Activated CD4-positive, alpha-beta T cell treated with anti-CD3 and anti-CD28 coated beads, Interleukin-2, amount 50 U/mL, for 4 hours (primary cell): Measurements from ENCODE around the gene CIDEC.

Experiments used
- DNase-seq, 2 experiments: peaks; one replicate each; pipeline ENCODE4 v3.0.0-alpha.2; 2020

CIDEC gene

DNA sequence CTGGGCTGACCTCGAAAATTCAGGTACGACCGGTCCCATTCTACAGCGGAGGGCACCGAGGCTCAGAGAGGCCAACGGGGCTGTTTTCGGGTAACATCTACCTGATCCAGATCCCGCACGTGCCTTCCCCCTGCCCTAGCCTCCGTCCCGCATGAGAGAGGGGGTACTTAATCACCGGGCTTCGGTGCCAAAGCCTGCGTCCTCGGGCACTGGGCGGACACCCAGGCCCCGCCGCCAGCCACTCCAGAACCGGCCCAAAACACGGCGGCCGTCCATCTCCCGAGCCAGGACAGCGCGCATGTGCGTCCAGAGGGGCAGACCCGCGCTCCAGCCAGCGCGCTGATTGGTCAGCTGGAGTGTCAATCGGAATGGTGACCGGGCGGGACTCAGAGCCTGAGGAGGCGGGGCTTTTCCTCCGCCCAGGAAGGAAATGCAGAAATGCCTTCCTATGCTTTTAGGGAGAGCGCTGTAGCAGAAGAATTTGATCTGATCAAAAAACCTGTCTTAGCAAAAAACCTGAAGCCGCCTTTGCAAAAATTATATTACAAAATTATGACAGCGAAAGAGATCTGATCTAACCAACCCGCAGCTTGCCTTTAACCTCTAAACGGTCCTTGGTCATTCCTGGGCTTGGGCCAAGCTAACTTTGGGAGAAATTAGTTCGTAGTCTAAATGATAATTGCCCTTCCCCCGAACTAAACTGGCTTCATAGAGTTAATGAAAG lies 36.2 kb downstream of the CIDEC start, which contains the start of gene RPUSD3:
RPUSD3 (minus strand) TSS at position 294 of the 724 bp plus-strand sequence; CDS start at position 276, 18 bp downstream.
- DNase-seq = peak; percentile 94 to 95

DNA sequence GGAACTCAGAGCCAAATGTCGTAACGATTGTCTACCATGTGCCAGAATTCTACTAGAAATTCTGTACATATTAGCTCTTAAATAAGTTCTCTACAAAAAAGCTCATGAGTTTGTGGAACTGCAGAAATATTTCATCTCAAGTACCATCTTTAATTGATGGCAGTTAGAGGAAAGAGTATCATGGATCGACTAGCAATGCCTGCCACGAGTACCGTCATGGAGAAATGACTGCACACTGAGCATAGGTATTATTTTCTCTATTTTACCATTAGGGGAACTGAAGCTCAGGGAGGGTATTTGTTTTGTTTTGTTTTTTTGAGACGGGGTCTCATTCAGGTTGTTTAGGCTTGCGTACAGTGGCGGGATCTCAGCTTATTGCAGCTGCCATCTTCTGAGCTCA lies 39.0 kb downstream of the CIDEC start:
- DNase-seq = no peak

DNA sequence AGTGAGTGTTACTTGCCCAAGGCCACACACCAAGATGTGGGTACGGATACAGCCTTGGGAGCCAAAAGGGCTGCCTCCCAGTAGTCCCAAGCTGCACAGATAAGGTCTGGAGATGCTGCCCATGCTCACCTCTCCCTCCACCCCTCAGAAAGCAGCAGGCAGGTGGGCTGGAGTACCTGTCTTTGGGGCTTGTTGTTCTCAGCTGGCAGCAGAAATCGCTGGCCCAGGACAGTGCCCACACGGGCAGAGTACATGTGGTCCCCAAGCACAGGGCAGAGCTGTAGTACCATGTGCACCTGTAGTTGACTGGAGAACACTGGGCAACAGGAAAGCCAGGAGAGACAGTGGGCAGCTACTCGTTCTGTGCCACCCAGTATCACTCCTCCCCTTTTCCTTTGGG lies 41.2 kb downstream of the CIDEC start:
- no peak for DNase-seq

DNA sequence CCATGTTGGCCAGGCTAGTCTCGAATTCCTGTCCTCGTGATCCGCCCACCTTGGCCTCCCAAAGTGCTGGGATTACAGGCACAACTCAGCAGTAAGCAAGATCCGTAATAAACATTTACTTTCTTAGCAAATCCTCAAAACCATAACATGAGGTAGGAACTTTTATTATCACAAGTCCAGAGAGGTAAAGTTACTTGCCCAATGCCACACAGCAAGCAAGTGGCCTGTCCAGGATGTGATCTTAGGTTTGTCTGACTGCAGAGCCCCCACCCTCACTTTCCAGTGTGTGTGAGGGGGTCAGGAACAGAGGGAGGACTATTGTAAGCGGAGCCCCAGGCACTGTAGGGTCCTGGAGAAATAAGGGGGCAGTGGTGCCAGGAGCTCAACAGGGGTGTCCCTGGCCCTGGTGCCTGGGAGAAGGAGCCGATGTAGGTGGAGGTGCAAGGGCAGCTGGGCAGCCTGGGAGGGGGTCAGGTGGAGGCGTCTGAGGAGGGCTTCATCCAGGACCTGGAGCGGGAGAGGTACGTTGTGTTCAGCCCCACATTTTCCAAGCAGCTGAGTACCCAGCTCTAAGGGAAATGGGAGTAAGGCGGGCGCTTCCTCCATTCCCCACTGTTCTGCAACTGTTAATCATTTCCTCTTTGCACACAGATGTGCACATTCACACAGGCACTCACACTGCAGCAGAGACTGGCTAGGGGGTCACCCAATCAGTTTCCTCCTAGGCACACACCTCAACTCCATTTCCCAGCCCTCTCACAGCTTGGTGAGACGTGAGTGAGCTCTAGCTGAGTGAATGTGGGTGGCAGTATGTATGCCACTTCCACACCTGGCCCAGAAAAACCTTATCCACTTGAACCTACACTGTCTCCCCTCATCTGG lies 42.1 kb downstream of the CIDEC start:
- DNase-seq = no peak

DNA sequence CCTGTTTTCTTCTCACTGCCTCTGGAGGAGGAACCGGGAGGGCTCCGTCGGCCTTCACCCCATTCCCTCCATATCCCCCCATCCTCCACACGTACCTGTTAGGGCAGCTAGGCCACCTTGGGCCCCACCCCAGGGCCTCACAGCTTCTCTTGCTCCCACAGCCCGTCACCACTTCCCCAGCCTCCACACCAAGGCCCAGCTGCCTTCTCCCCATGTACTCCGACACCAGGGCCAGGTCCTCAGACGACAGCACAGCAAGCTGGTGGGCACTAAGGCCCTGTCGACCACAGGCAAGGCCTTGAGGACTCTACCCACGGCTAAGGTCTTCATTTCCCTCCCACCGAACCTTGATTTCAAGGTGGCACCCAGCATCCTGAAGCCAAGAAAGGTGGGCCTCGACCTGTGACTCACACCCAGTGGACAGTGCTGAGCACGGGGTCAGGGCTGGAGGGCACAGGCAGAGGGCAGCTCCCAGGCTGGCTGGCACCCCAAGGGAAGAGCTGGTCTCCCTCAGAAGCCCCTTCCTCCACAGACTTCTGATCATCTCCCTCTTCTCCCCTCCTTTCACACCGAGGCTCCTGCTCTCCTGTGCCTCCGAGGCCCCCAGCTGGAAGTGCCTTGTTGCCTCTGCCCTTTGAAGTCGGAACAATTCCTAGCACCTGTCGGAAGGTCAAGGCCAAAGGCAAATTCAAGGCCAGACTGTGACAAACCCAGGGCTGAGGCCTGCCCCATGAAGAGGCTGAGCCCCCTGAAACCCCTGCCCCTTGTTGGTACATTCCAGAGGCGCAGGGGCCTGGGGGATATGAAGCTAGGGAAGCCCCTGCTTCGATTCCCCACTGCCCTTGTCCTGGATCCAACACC lies 45.3 kb downstream of the CIDEC start:
- DNase-seq = no peak

DNA sequence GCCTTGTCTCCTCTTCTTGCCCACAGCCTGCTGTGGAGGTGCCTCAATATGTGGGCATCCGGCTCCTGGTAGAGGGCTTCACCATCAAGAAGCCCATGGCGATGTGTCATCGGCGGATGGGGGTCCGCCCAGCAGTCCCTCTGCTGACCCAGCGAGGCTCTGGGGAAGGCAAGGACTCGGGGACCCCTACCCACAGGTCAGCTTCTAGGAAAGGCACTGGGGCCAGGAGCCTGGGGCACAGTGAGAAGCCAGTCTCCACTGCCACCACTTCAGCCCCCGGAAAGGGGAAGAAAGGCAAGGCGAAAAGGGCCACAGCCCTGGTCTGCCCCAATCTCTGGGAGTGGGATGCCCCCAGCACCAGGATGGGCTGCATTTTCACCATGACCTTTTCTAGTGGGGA lies 47.0 kb downstream of the CIDEC start:
- DNase-seq = no peak

DNA sequence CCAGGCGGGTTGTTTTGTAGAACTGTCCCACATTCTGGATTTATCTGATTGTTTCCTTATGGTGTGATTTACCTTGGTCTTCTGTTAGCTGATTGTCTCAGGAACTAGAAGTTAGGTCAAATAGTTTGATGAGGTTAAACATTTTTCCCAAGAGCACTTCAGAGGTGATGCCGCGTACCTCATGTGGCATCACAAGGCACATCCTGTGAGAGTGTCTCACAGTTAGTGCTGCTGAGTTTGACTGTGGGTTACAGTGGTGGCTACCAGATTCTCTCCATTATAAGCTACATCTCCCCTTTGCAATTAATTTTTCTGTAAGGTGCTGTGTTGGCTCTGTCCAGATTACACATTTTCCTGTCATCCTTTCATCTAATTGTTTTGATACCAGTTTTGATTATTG lies 48.8 kb downstream of the CIDEC start:
- no peak for DNase-seq

DNA sequence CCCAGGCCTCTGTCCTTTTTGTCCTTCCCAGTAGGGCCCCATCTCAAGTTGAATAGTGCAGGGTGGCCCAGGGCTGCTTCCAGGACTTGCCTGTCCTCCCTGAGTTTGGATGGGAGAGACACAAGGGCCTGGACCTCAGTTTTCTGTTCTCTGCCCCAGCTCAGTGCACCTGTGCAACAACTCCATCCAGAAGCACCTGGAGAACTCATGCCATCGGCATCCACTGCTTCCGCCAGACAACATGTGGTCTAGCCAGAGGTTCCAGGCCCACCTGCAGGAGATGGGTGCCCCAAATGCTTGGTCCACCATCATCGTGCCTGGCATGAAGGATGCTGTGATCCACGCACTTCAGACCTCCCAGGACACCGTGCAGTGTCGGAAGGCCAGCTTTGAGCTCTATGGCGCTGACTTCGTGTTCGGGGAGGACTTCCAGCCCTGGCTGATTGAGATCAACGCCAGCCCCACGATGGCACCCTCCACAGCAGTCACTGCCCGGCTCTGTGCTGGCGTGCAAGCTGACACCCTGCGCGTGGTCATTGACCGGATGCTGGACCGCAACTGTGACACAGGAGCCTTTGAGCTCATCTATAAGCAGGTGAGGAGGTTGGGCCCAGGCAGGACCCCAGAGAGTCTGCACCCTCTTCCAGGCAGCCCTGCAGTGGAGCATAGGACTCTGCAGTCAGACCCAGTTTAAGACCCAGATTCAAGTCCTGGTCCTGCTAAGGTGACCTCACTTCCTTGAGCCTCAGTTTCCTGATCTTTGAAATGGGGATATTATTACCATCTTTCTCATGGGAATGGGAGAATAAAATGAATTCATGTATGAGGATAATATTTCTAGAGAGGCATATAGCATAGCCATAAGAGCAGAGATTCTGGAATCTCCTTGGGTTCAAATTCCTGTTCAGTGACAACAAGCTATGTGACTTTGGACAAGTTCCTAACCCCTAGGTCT lies 51.0 kb downstream of the CIDEC start:
- no peak for DNase-seq

DNA sequence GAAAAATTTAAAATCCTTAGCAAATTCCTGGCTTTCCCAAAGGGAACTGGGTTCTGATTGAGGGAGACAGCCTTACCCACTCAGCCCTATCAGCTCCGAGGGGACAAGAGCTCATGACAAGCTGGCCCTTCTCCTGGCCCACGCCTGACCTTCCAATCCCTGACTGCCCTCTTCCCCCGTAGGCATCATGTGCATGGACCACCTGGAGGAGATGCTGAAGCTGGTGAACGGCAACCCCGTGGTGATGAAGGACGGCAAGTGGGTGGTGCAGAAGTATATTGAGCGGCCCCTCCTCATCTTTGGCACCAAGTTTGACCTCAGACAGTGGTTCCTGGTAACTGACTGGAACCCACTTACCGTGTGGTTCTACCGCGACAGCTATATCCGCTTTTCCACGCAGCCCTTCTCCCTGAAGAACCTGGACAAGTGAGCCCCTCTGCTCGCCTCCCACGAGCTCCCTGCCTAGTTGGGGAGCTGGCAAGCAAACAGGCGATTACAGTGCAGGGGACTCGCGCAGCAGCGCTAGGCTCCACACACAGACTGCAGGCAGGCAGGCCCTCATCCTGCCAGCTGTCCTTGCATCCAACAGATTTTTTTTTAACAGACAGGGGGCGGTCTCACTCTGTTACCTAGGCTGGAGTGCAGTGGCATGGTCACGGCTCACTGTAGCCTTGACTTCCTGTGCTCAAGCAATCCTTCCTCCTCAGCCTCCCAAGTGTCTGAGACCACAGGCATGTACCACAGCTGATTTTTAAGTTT lies 53.1 kb downstream of the CIDEC start:
- DNase-seq = no peak

DNA sequence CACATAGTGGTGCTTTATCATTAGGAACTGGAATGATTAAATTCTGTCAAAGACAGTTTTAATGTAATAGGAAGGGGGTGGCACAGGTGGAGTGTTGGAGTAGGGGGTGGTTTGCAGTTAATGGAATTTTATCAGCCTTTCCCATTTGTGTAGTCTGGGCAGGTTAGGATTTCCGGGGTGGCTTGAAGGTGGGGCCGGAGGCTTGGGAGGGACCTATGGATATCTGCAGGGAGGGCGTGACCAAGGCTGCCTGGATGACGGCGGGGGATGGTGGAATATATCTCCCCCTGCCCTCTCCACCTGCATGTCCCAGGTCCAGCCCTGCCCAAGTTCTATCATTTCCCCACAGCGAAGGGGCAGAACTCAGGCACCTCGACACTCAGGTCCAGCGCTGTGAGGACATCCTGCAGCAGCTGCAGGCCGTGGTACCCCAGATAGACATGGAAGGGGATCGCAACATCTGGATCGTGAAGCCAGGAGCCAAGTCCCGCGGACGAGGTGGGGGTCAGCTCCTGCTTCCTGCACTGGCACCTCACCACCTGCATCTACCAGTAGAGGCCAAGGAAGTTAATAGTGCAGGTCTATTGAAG lies 54.5 kb downstream of the CIDEC start:
- no peak for DNase-seq

DNA sequence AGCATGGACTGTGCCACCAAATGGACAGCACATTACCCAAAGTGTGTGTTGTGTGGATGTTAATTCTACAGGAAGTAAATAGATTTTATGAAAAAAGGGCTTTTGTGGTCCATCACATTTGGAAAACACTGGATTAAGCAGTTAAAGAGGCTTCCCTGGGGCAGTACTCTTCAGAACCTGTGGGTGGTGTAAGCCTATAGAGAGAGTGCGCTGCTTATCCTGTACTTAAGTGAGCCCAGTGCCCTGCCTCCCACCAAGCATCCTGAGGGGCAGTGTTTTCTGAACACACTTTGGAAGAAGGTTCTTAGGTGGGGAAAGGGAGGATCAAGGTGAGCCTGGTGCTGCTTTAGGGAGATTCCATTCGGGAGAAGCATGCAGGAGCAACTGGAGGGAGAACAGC lies 59.1 kb downstream of the CIDEC start:
- no peak for DNase-seq

DNA sequence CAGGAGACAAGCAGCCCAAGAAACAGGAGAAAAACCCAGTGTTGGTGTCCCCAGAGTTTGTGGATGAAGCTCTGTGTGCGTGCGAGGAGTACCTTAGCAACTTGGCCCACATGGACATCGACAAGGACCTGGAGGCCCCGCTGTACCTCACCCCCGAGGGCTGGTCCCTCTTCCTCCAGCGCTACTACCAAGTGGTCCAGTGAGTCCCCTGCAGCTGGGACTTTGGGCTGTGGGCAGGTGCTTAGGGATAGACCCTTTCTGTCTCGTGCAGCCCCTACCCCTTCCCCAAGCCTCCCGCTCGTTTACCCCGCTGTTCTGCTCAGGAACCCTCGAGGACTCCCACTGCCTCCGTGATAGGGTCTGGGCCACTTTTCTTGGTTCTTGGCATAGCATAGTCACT lies 59.5 kb downstream of the CIDEC start:
- DNase-seq = no peak

DNA sequence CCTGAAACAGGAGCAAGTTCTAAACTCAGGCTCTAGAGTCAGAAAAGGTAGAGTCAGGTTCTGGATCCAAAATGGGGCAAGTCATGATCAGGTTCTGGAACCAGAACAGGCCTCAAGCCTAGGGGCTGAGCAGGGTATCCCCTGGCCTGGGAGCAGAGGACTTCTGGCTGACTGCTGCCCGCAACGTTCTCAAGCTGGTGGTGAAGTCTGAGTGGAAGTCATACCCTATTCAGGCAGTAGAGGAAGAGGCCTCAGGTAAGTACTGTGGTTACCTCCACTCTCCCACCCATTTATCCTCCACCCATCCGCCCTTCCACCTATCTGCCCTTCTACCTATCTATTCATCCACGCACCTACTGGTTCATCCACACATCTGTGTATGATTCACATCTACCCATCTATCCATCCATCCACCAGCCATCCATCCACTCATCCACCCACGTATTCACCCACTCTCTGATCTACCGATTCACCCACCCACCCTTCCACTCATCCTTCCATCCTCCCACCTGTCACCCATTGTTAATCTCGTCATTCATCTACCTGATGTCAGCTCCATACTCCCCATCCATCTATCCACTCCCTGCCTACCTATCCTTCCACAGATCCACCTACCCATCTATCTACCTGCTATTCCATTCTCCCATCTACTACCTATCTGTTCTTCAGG lies 61.3 kb downstream of the CIDEC start:
- no peak for DNase-seq

DNA sequence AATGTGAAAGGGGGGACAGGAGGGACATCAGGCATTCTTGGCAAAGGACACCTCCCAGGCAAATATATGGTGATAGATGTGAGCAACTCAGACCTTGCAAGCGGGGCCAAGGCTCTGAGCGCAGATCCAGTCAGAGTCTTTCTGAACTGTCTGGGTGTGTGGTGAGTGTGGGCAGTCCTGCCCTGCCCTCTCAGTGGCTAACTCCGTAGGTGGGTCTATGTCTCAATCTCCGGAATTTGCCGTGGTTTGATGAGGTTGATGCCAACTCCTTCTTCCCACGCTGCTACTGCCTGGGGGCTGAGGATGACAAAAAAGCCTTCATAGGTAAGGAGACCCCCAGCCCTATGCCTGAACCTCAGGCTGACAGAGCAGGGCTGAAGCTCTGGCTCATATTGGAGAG lies 62.6 kb downstream of the CIDEC start:
- DNase-seq = no peak
